GM19035 (cell line): Measurements from ENCODE around the gene RNU6-9.

Experiments used
- ATAC-seq: cut with Tn5 transposase; IDR thresholded peaks from one replicate; pipeline ENCODE4 v1.9.1; 2021; ENCODE audit not compliant: unreplicated experiment

RNU6-9 gene

GRCh38 chr19:917323-918151 is 24.3 kb downstream of the RNU6-9 start, which contains the start of gene KISS1R:
KISS1R (plus strand) TSS chr19:917333; CDS start chr19:917503, 170 bp downstream.
- no peak for ATAC-seq

GRCh38 chr19:918152-918437 is 24.8 kb downstream of the RNU6-9 start:
- no peak for ATAC-seq

GRCh38 chr19:918481-919198 is 25.4 kb downstream of the RNU6-9 start:
- ATAC-seq: no peak

- no peak for ATAC-seq
These were observed 26.1 kb downstream of the RNU6-9 start for GRCh38 chr19:919199-920050.

GRCh38 chr19:920051-920864 is 27.0 kb downstream of the RNU6-9 start:
- ATAC-seq: no peak

GRCh38 chr19:924553-925086 is 31.3 kb downstream of the RNU6-9 start:
- no peak for ATAC-seq

GRCh38 chr19:925087-925525 is 31.8 kb downstream of the RNU6-9 start:
- ATAC-seq: peak; percentile 38

GRCh38 chr19:925526-926322 is 32.4 kb downstream of the RNU6-9 start, which contains the start of gene ARID3A:
ARID3A (plus strand) TSS chr19:926035; CDS start chr19:929529, 3,494 bp downstream.
- peak; percentile 61 for ATAC-seq

GRCh38 chr19:926323-926588 is 33.0 kb downstream of the RNU6-9 start:
- ATAC-seq: no peak

GRCh38 chr19:926589-927350 is 33.5 kb downstream of the RNU6-9 start:
- ATAC-seq: no peak

GRCh38 chr19:927351-927779 is 34.1 kb downstream of the RNU6-9 start:
- ATAC-seq: no peak

- no peak for ATAC-seq
These were observed 34.6 kb downstream of the RNU6-9 start for GRCh38 chr19:927780-928401.

GRCh38 chr19:928471-929202 is 35.4 kb downstream of the RNU6-9 start:
- ATAC-seq: no peak

GRCh38 chr19:929203-929890 is 36.1 kb downstream of the RNU6-9 start:
- no peak for ATAC-seq

- ATAC-seq: no peak
These were observed 36.6 kb downstream of the RNU6-9 start for GRCh38 chr19:929891-930258.

GRCh38 chr19:931860-932647 is 38.8 kb downstream of the RNU6-9 start:
- ATAC-seq: no peak
